GM21381 (cell line): ENCODE measurements around the gene RABEP2.
A peak's percentile ranks its signal among the peaks of the same experiment; 100 is the strongest.
"Not testable (repeated sequence)": the region's sequence is repeated elsewhere in the genome, so short reads cannot be mapped to it uniquely, and the experiment has no call there.

Source experiments
- ATAC-seq: cut with Tn5 transposase; IDR thresholded peaks from one replicate; pipeline ENCODE4 v1.9.1; 2021; ENCODE audit warnings: mild to moderate bottlenecking, moderate library complexity; ENCODE audit not compliant: unreplicated experiment

RABEP2 gene

GRCh38 chr16:28924762-28925385 lies at the start of gene RABEP2:
TSS of gene RABEP2 (minus strand) at chr16:28925238. CDS start at chr16:28925163, 75 bp downstream.
- ATAC-seq, result peak; percentile 59

- peak; percentile 88 for ATAC-seq
These were observed 49.6 kb upstream of the RABEP2 start, which contains the start of gene SPNS1 for GRCh38 chr16:28974437-28975157. TSS of gene SPNS1 (plus strand) at chr16:28974778. CDS start at chr16:28975152, 374 bp downstream.

- peak; percentile 12 for ATAC-seq
These were observed 49.0 kb upstream of the RABEP2 start for GRCh38 chr16:28974007-28974436.

- ATAC-seq, result not testable (repeated sequence)
These were observed 44.7 kb upstream of the RABEP2 start for GRCh38 chr16:28969696-28970095.

GRCh38 chr16:28967156-28967555 lies 42.1 kb upstream of the RABEP2 start:
- ATAC-seq, result no peak

GRCh38 chr16:28964496-28964895 lies 39.5 kb upstream of the RABEP2 start:
- no peak for ATAC-seq

GRCh38 chr16:28964072-28964471 lies 39.0 kb upstream of the RABEP2 start:
- no peak for ATAC-seq

- no peak for ATAC-seq
These were observed 33.8 kb upstream of the RABEP2 start for GRCh38 chr16:28958836-28959235.

GRCh38 chr16:28958216-28958615 lies 33.2 kb upstream of the RABEP2 start:
- ATAC-seq, result no peak

GRCh38 chr16:28951410-28951943 lies 26.4 kb upstream of the RABEP2 start:
- ATAC-seq, result peak; percentile 20

- peak; percentile 92 for ATAC-seq
These were observed 25.8 kb upstream of the RABEP2 start, which contains the start of gene NFATC2IP for GRCh38 chr16:28950648-28951409. TSS of gene NFATC2IP (plus strand) at chr16:28950937. CDS start at chr16:28951012, 75 bp downstream.

- no peak for ATAC-seq
These were observed 21.6 kb upstream of the RABEP2 start for GRCh38 chr16:28946681-28947080.

GRCh38 chr16:28943281-28943680 lies 18.2 kb upstream of the RABEP2 start:
- no peak for ATAC-seq

- ATAC-seq, result not testable (repeated sequence)
These were observed 14.8 kb upstream of the RABEP2 start for GRCh38 chr16:28939825-28940224.

GRCh38 chr16:28938721-28939120 lies 13.7 kb upstream of the RABEP2 start:
- no peak for ATAC-seq

GRCh38 chr16:28937222-28937876 lies 12.3 kb upstream of the RABEP2 start:
- ATAC-seq, result no peak

- no peak for ATAC-seq
These were observed 11.7 kb upstream of the RABEP2 start for GRCh38 chr16:28936784-28937155.

GRCh38 chr16:28935924-28936783 lies 11.1 kb upstream of the RABEP2 start:
- ATAC-seq, result peak; percentile 72

- ATAC-seq, result no peak
These were observed 10.3 kb upstream of the RABEP2 start for GRCh38 chr16:28935346-28935745.

GRCh38 chr16:28933171-28933570 lies 8.1 kb upstream of the RABEP2 start:
- ATAC-seq, result no peak
